Endothelial cell of umbilical vein (primary cell): Measurements from ENCODE around the gene ARHGDIB. TPM values are rescaled to one million over a fixed set of nuclear protein-coding genes. Genes with fewer than 3 reads are reported as not detected.

Source experiments
- BruUV-seq: library from RNA; stranded (reverse); fragments of 400-500 nt; replicated peaks from 2 replicates; lab custom pipeline; 2021; lab: Mats Ljungman, UMichigan
- CTCF ChIA-PET: fragments of 300-600, 350-600 bp; sonication (Branson Sonifier 250); formaldehyde crosslinking; loops from one replicate; lab custom pipeline; 2021; ENCODE audit warnings: antibody characterized with exemption, inconsistent platforms; lab: Charles Lee
- POLR2A ChIA-PET: fragments of 300-600, 350-600 bp; sonication (Branson Sonifier 250); formaldehyde crosslinking; loops from one replicate; lab custom pipeline; 2021; ENCODE audit warnings: antibody characterized with exemption, inconsistent platforms; lab: Charles Lee
- DNase-seq: peaks from one replicate; pipeline ENCODE4 v3.0.0-alpha.2; 2011; ENCODE audit warnings: low read depth, low spot score
- FAIRE-seq: peaks from 2 replicates; lab custom pipeline; 2011; peaks lifted over from hg19 to GRCh38; lab: Jason Lieb, UNC
- H2AFZ ChIP-seq: 2 replicates; pipeline ENCODE4 v1.6.0; 2012; ENCODE audit warnings: low read depth, low read length, control low read depth, inconsistent platforms
- H3K27ac ChIP-seq: 2 replicates; pipeline ENCODE4 v1.5.1; 2011; ENCODE audit warnings: low read depth, mild to moderate bottlenecking, control low read depth, low read length, moderate library complexity; ENCODE audit not compliant: insufficient read depth
- H3K27me3 ChIP-seq, 2 experiments: 2 replicates each; pipeline versions ENCODE4 v1.6.0 to v1.6.1; 2011; ENCODE audit warnings: low read length in 2 of 2, mixed read lengths in 1 of 2; ENCODE audit not compliant: control insufficient read depth in 2 of 2, insufficient read depth in 2 of 2
- H3K36me3 ChIP-seq, 2 experiments: 2 replicates in 1 of 2; 3 replicates in 1 of 2; pipeline ENCODE4 v1.5.1; 2011; ENCODE audit warnings: low read length in 2 of 2, mild to moderate bottlenecking in 1 of 2, moderate library complexity in 1 of 2; ENCODE audit not compliant: control insufficient read depth in 2 of 2, insufficient read depth in 2 of 2; ENCODE audit errors: extremely low read depth in 1 of 2
- H3K4me1 ChIP-seq: 3 replicates; pipeline ENCODE4 v1.5.1; 2011; ENCODE audit warnings: mild to moderate bottlenecking, low read length; ENCODE audit not compliant: control insufficient read depth, insufficient read depth; ENCODE audit errors: extremely low read depth
- H3K4me2 ChIP-seq: 2 replicates; pipeline ENCODE4 v1.6.1; 2011; ENCODE audit warnings: low read length, control low read depth, mixed read lengths; ENCODE audit not compliant: insufficient read depth
- H3K4me3 ChIP-seq, 3 experiments: fragments of 200-600 bp in 1 of 3; sonication (generic), shearing (Covaris generic) in 1 of 3; replicated peaks in 1 of 3; 2 replicates each; pipeline ENCODE4 v1.5.1; 2011 to 2016; ENCODE audit warnings: control low read depth in 3 of 3, low read length in 3 of 3, mild to moderate bottlenecking in 2 of 3, inconsistent platforms in 1 of 3, low read depth in 1 of 3, moderate library complexity in 1 of 3; ENCODE audit not compliant: insufficient read depth in 1 of 3
- H3K79me2 ChIP-seq: 2 replicates; pipeline ENCODE4 v1.6.0; 2012; ENCODE audit warnings: low read length, inconsistent platforms; ENCODE audit not compliant: control insufficient read depth, insufficient read depth
- H3K9ac ChIP-seq: replicated peaks from 2 replicates; pipeline ENCODE3; 2011; ENCODE audit warnings: low read length, control low read depth; ENCODE audit not compliant: insufficient read depth; ENCODE audit errors: extremely low read depth
- H3K9me1 ChIP-seq: replicated peaks from 3 replicates; pipeline ENCODE4 v1.6.0; 2011; ENCODE audit warnings: mild to moderate bottlenecking, low read length; ENCODE audit not compliant: control insufficient read depth, insufficient read depth; ENCODE audit errors: extremely low read depth
- H3K9me3 ChIP-seq: replicated peaks from 2 replicates; pipeline ENCODE4 v1.5.1; 2012; ENCODE audit warnings: low read length, inconsistent platforms; ENCODE audit not compliant: control insufficient read depth, insufficient read depth
- H4K20me1 ChIP-seq: replicated peaks from 2 replicates; pipeline ENCODE3; 2011; ENCODE audit warnings: mild to moderate bottlenecking, low read length; ENCODE audit not compliant: control insufficient read depth, insufficient read depth; ENCODE audit errors: extremely low read depth
- CTCF ChIP-seq, 2 donors: IDR thresholded peaks; 1 replicate in 1 of 2; 2 replicates in 1 of 2; pipeline ENCODE4 v1.5.1; 2011; ENCODE audit warnings: low read length in 2 of 2, mild to moderate bottlenecking in 2 of 2, moderate library complexity in 2 of 2, control low read depth in 1 of 2, inconsistent platforms in 1 of 2, low read depth in 1 of 2; ENCODE audit not compliant: insufficient read depth in 1 of 2; ENCODE audit errors: extremely low read depth in 1 of 2
- EZH2 ChIP-seq: IDR thresholded peaks from 2 replicates; pipeline ENCODE4 v1.6.1; 2012; ENCODE audit warnings: borderline replicate concordance, low read depth, mild to moderate bottlenecking, moderate library complexity, low read length, inconsistent platforms; ENCODE audit not compliant: severe bottlenecking
- FOS ChIP-seq: IDR thresholded peaks from 2 replicates; pipeline ENCODE4 v1.6.1; 2011; ENCODE audit warnings: mild to moderate bottlenecking, low read length, moderate library complexity, borderline replicate concordance; ENCODE audit not compliant: insufficient read depth
- GATA2 ChIP-seq: IDR thresholded peaks from 2 replicates; pipeline ENCODE4 v1.7.0; 2011; ENCODE audit warnings: low read depth, mild to moderate bottlenecking, moderate library complexity, mixed read lengths, low read length; ENCODE audit not compliant: insufficient read length, insufficient read depth
- JUN ChIP-seq: IDR thresholded peaks from 2 replicates; pipeline ENCODE4 v1.6.1; 2011; ENCODE audit warnings: borderline replicate concordance, low read depth; ENCODE audit not compliant: insufficient read length, insufficient read depth
- MYC ChIP-seq: IDR thresholded peaks from one replicate; pipeline ENCODE4 v1.6.1; 2011; ENCODE audit warnings: mild to moderate bottlenecking, low read depth, low read length
- POLR2A ChIP-seq: IDR thresholded peaks from 2 replicates; pipeline ENCODE4 v1.6.1; 2012; ENCODE audit warnings: low read depth, mild to moderate bottlenecking, control low read depth, low read length
- POLR2AphosphoS5 ChIP-seq: IDR thresholded peaks from 2 replicates; pipeline ENCODE4 v1.6.1; 2012; ENCODE audit warnings: low read depth, mild to moderate bottlenecking, control low read depth, low read length, moderate library complexity; ENCODE audit not compliant: insufficient read depth
- dilution Hi-C: fragments of 300-500 bp; cut with MboI; formaldehyde crosslinking; loops from one replicate; pipeline ENCODE4 v1.15.0; 2019; ENCODE audit warnings: low sequenced_read_pairs; ENCODE audit not compliant: extremely low pct_ligation_motif_present
- intact Hi-C: fragments of 100-400 bp; cut with micrococcal nuclease; formaldehyde crosslinking; loops from one replicate; pipeline ENCODE4 v1.10.0; 2022
- polyA plus RNA-seq, 4 experiments: library from polyadenylated mRNA; depleted of rRNA in 3 of 4; stranded (reverse) in 3 of 4; unstranded in 1 of 4; fragments of >200 nt; gene quantifications; 2 replicates each; pipeline versions ENCODE4 v1.2.1 to v1.2.3, GENCODE V29; 2011 to 2012; ENCODE audit warnings: missing spikeins in 1 of 4
- total RNA-seq: library from RNA; stranded (reverse); gene quantifications from 2 replicates; pipeline ENCODE4 v1.2.3, GENCODE V29; 2021
- TF ChIP-seq, protein P1 (sequence below): IDR thresholded peaks from 2 replicates; pipeline ENCODE4 v1.6.1; 2011; ENCODE audit not compliant: insufficient read depth, insufficient read length

Gene ARHGDIB
- total and polyA plus RNA-seq, 2 donors (not counting 3 experiments of a cell fraction or from before 2014, with no cell fraction given) = 483 to 1,200 TPM

DNA sequence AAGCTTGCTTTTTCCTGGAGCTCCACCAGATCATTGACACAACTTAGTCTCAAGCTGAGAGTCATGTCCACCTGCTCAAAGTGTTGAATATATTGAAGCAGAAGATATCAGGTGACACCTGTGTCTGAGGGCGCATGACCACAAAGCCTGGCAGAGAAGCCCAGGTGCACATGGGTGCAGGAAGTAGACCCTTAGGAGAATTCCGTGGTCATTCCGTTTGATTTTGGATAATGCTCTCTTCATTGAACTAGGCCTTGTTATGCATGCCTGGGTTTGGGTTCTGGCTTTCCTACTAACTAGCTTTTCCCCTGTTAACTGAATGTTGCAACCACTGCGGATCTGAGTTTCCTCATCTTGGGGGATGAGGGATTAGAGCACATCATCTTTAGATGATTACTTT, 7.1 kb downstream of the ARHGDIB start:
- Histone ChIP-seq H3K27me3 (no peaks in the 10 kb centered on the region), H3K79me2 (peaks cover 90% of the 10 kb centered on the region)

More for the DNA sequence above, 7.1 kb downstream of the ARHGDIB start:
- Histone ChIP-seq H3K9me1 (no peaks in the 10 kb centered on the region), H3K4me3 (no peak overlapping the region), H3K9me3 (no peaks in the 10 kb centered on the region), H3K4me1 (peaks cover 77% of the 10 kb centered on the region), H3K27ac (peak overlapping the region; percentile 5), H3K4me2 (no peak overlapping the region), H3K9ac (no peak overlapping the region), H3K36me3 (peaks cover 10 to 12% of the 10 kb centered on the region in 2 experiments), H2AFZ (no peak overlapping the region), H4K20me1 (no peaks in the 10 kb centered on the region)
- intact Hi-C loops = loop anchor here (10.0 kb wide), 1 partner anchor 699 kb away; no protein-coding TSS in a partner anchor
- no peak for DNase-seq
- ChIA-PET CTCF (interaction anchor here (0.8 kb wide), 1 partner anchor 69 kb away, joined by 3 read pairs; the partner anchor contains the start of gene MGP), POLR2A (no interaction called here)
- dilution Hi-C loops = loop anchor here (10.0 kb wide), 1 partner anchor 119 kb away; no protein-coding TSS in a partner anchor
- FAIRE-seq = no peak
- TF ChIP-seq GATA2 (no peak), EZH2 (no peak), FOS (no peak), CTCF (IDR thresholded peaks at IDR 0.05; ENCODE audit: extremely low read depth in 1 of 2, insufficient read depth in 1 of 2, low read depth in 1 of 2, low read length in 2 of 2) (no peak), JUN (no peak), POLR2A (no peak), POLR2AphosphoS5 (no peak), MYC (no peak)
- TF ChIP-seq, protein P1, sequence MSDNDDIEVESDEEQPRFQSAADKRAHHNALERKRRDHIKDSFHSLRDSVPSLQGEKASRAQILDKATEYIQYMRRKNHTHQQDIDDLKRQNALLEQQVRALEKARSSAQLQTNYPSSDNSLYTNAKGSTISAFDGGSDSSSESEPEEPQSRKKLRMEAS = no peak
- no TSS peak for BruUV-seq
